MM.1S (cell line): ENCODE results near the gene SDK1.

Experiments used
- CTCF ChIP-seq: fragments of 300-600 bp; sonication (generic); IDR thresholded peaks from 2 replicates; pipeline ENCODE4 v1.5.1; 2016; ENCODE audit warnings: antibody characterized with exemption, low read length, mixed read lengths
- EZH2 ChIP-seq: fragments of 300-600 bp; sonication (generic); optimal IDR thresholded peaks from 2 replicates; pipeline ENCODE3; 2017; ENCODE audit warnings: low read depth, mild to moderate bottlenecking, antibody characterized with exemption, low read length, mixed read lengths

- TF ChIP-seq CTCF (no peak), EZH2 (no peak)
Measured at GRCh38 chr7:3408814-3409595, 108.0 kb downstream of the SDK1 start.
